NCI-H510A (cell line): ENCODE measurements around the gene SPATS2.
"Not testable (repeated sequence)": the region's sequence is repeated elsewhere in the genome, so short reads cannot be mapped to it uniquely, and the experiment has no call there.

ENCODE experiments used
- DNase-seq: peaks from one replicate; lab custom pipeline; 2025; lab: John Stamatoyannopoulos, UW

The SPATS2 gene

GRCh38 chr12:49465132-49465531, 97.9 kb downstream of the SPATS2 start:
- DNase-seq = no peak

DNA sequence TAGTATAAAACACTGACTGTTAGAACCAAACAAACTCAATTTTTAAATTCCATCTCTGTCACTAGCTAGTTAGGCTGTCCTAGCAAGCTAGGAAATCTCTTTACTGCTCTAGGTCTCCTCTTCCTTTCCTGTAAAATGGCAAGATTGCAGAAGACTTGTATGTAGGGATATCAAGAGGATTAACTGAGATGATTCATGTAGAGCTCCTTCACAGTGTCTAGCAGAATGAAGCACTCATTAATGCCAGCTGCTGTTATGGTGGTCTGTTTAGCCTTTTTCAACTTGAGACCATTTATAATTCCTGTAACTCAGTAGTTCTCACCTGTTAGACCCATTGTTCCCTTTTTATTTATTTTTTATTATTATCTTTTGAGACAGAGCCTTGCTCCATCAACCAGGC, 103.7 kb downstream of the SPATS2 start:
- DNase-seq = no peak

DNA sequence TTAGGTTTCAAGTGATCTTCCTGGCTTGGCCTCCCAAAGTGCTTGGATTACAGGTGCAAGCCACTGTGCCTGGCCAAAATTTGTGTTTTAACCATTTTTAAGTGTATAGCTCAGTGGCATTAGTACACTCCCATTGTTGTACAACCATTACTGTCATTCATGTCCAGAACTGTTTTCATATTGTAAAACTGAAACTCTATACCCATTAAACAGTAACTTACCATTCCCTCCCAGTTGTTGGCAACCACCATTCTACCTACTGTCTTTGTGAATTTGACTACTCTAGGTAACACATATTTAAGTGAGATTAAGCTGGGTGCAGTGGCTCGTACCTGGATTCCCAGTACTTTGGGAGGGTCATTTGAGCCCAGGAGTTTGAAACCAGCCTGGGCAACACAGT, 104.3 kb downstream of the SPATS2 start:
- DNase-seq = no peak

DNA sequence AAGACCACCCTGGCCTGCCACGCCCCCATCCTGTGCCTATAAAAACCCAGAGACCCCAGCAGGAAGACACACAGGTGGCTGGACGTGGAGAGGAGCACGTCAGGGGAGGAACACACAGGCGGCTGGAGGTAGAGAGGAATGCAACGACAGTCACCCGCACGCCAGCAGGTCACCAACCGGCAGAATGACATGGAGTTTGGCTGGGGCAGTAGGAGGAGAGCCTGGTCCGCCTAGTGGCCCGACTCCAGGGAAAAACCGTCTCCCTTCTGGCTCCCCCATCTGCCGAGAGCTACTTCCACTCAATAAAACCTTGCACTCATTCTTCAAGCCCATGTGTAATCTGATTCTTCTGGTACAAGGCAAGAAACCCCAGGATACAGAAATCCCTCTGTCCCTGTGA, 108.8 kb downstream of the SPATS2 start:
- DNase-seq = no peak

- DNase-seq = no peak
These were observed 111.8 kb downstream of the SPATS2 start for GRCh38 chr12:49478949-49479664.

GRCh38 chr12:49482095-49483051, 115.1 kb downstream of the SPATS2 start:
- DNase-seq = no peak

DNA sequence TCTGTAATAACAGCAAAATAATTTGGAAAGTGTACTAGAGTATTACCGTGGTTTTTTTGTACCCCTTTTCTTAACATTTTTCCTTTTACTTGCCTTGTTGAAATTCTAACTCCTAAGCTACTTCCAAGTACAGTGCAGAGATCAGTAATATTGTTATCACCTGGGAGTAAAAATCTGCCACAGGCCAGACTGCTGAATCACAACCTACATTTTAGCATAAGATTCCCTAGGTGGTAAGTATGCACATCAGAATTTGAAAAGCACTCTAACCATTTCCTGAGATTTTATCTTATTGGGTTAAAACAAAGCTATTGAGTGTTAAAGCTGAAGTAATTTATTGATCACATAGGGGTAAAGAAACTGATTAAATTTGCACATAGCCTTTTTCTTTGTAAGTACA, 116.4 kb downstream of the SPATS2 start:
- DNase-seq = no peak

GRCh38 chr12:49487605-49488004, 120.3 kb downstream of the SPATS2 start:
- DNase-seq = no peak

GRCh38 chr12:49489154-49489553, 121.9 kb downstream of the SPATS2 start:
- DNase-seq = no peak

GRCh38 chr12:49489720-49490119, 122.5 kb downstream of the SPATS2 start:
- DNase-seq = no peak

- no peak for DNase-seq
These were observed 124.6 kb downstream of the SPATS2 start for GRCh38 chr12:49491823-49492222.

GRCh38 chr12:49493900-49494299, 126.6 kb downstream of the SPATS2 start:
- no peak for DNase-seq

- no peak for DNase-seq
These were observed 129.4 kb downstream of the SPATS2 start for GRCh38 chr12:49496417-49497360.

- DNase-seq = no peak
These were observed 134.6 kb downstream of the SPATS2 start for GRCh38 chr12:49501895-49502294.

- DNase-seq = no peak
These were observed 135.3 kb downstream of the SPATS2 start for GRCh38 chr12:49502590-49502989.

- DNase-seq = no peak
These were observed 136.5 kb downstream of the SPATS2 start for GRCh38 chr12:49503674-49504180.

- DNase-seq = no peak
These were observed 138.4 kb downstream of the SPATS2 start for GRCh38 chr12:49505672-49506071.

DNA sequence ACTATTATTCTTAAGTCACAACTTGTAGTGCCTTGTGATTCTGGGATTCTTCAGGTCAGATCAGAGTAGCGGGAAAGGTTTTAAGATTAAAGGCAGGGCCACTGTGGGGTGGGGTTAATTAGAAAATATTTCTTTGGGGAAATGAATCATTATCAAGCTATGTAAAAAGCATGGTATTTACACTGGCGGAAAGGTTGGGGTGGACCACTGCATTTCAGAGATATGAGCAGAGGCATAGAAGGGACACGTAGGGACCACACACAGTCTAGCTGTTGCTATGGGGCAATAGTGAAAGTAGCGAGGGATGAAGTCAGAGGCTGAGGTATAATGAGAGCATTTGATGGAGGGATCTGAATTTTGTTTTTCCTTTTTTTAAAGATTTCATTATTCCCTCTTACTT, 139.9 kb downstream of the SPATS2 start:
- DNase-seq = no peak

GRCh38 chr12:49509681-49510080, 142.4 kb downstream of the SPATS2 start:
- DNase-seq = not testable (repeated sequence)

DNA sequence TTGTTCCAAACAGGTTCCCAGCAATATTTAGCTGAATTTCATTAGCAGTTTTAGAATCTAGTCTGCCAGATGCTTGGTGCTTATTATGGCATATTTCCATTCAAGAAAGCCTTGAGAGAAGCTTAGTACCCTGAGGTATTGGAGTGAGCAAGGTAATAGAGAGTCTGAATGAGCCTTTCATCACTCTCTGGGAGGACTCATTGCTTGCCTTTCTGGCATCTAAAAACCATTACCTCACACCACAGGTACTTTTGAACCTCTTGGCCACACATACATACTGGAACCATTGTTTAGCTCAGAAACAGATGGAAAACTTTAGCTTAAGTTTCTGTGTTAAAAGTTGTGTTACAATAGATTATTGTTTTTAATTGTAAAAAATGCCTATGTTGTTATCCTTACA, 144.1 kb downstream of the SPATS2 start:
- no peak for DNase-seq

- no peak for DNase-seq
These were observed 145.3 kb downstream of the SPATS2 start for GRCh38 chr12:49512546-49512945.

GRCh38 chr12:49515266-49515665, 148.0 kb downstream of the SPATS2 start:
- DNase-seq = no peak
